GM12874 (cell line): ENCODE data around the gene MEX3C.

Source experiments
- CTCF ChIP-seq: IDR thresholded peaks from 2 replicates; pipeline ENCODE4 v1.5.1; 2011; ENCODE audit warnings: low read depth, mild to moderate bottlenecking, control low read depth, low read length, moderate library complexity; ENCODE audit not compliant: insufficient read depth

The MEX3C gene

DNA sequence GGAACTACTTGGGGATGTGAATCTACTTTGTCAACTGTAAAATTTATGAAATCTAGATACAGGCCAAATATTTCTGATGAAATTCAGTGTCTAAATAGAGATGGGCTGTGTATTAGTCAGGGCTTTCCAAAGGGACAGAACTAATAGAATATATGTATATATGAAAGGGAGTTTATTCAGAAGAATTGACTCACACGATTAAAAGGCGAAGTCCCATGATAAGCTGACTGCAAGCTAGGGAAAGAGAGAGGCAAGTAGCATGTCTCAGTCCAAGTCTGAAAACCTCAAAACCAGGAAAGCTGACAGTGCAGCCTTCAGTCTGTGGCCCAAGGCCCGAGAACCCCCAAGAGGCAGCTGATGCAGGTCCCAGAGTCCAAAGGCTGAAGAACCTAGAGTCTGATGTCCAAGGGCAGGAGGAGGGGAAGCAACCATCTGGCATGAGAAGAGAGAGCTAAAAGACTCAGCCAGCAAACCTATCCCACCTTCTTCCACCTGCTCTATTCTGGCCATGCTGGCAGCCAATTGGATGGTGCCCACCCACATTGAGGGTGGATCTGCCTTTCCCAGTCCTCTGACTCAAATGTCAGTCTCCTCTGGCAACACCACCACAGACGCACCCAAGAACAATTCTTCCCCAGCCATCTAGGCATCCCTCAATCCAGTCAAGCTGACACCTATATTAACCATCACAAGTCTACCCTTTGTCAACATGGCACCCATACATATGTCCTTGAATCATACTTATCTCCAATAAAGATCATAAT is 29.3 kb upstream of the MEX3C start:
- no peak for TF ChIP-seq CTCF

- no peak for TF ChIP-seq CTCF
Measured at GRCh38 chr18:51226068-51226467, 28.6 kb upstream of the MEX3C start.

DNA sequence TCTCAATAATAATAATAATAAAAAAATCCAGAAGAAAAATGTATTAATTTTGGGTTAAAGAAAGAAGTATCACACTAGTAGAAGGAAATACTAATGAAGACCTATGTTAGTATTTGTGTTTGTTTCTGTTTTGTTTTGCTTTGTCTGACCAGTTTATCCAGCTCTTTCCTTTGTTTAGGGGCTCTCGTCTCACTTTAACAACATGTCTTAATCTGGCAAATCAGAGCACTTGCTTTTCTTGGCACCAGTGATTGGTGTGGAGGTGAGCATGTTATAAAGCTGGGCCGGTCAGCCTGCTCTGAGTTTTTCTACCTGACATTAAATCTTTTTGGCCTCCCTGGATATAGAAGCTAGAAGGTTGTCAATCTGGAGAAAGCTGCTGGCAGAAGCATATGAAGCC is 15.1 kb upstream of the MEX3C start:
- TF ChIP-seq CTCF = no peak

DNA sequence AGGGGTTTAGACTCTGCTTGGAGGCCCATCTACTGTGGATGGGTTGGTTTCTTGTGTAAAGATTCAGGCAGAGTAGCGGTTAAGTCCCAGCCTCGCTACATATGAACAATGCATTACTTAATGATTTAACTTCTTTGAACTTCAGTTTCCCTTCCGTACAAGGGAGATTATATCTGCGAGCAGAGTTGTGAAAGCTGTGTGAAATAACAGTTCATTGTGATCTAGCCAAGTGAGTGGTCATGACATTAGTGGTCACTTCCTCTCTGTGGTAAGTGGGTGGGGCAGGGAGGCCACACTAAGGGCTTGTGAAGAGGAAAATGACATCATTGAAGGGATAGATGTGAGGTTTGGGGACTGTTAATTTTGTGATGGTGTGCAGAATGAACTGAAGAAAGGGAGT is 14.1 kb upstream of the MEX3C start:
- TF ChIP-seq CTCF = no peak

DNA sequence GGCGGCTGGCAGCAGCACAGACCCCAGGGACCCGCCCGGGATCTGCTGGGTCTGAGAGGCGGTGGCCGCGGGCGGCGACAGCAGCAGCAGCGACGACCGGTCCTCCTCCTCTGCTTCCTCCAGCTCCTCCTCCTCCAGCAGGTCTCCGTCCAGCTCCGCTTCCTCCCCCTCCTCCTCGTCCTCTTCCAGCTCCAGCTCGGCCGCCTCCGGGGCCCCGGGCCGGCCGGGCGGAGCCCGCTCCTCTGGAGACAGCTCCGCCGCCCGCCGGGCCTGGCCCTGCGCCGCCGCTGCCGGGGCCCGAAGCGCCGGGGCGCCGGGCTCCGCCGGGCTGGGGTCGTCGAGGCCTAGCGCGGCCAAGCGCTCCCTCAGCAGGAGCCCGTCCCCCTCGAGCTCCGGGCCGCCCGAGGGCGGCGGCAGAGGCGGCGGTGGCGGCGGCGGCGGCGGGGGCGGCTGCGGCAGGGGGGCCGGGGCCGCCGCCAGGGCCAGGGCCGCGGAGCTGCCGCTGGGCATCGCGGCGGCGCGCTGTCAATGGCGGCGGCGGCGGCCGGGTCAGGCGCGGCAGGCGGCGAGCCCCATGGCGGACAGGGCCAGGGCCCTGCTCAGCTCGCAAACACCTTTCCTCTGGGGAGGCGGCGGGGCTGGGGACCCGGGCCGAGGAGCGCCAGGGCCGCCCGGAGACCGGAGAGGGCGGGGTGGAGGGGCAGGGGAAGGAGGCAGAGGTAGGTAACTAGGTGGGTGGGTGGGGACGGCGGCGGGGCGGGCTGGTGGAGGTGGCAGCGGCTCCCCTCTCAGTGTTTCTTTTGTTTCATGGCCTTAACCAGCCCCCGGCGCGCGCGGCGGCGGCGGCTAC is 445 bp downstream of the MEX3C start:
- TF ChIP-seq CTCF = no peak

- TF ChIP-seq CTCF = no peak
Measured at GRCh38 chr18:51196118-51196810, 1.2 kb downstream of the MEX3C start.
